Ammon's horn (tissue), 1 donor: ENCODE results near the gene TGFBR1.
A peak's percentile ranks its signal among the peaks of the same experiment; 100 is the strongest.
"Not testable (repeated sequence)": the region's sequence is repeated elsewhere in the genome, so short reads cannot be mapped to it uniquely, and the experiment has no call there.

Experiments used
- DNase-seq: peaks from one replicate; pipeline ENCODE4 v3.0.0-alpha.2; 2016; ENCODE audit warnings: low spot score

The TGFBR1 gene

GRCh38 chr9:99189887-99190596, 85.1 kb downstream of the TGFBR1 start:
- DNase-seq, result no peak

- DNase-seq, result no peak
These were observed 85.8 kb downstream of the TGFBR1 start for GRCh38 chr9:99190597-99191283.

DNA sequence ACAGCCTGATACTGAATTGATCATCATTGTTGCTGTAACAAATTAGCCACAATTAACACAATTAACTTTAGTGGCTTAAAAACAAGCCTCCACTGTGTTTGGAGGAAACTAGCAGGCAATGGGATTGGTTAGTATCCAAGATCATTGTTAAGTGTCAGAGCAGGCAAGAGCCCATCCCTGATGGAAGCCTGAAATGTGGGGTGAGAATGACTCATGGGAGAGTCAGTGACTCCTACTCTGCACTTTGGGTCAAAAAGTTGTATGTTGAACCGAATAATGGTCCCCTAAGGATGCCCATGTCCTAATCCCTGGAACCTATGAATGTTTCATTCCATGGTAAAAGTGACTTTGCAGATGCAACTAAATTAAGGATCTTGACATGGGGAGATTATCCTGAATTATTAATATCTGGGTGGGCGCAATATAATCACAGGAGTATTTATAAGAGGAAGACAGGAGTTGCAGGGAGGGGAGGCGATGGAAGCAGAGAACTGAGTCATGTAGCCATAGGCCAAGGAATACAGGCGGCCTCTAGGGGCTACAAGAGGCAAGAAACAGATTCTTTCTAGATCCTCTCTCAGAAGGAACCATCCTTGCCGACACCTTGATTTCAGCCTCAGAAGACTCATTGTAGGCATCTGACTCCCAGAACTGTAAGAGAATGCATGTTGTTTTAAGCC, 88.0 kb downstream of the TGFBR1 start:
- no peak for DNase-seq

DNA sequence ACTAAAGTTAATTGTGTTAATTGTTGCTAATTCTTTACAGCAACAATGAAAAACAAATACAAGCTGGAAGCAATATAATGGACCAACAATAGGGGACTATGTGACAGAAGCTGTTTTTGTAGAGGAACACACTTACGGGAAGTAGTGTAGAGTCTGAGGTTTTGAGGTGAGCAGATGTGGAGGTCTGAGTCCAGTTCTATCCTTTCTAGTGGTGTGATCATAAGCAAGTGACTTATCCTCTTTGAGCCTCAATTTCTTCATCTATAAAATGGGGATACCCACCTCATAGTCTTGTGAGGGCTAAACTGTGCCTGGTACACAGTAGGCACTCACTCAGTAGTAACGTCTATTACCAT, 88.5 kb downstream of the TGFBR1 start:
- DNase-seq, result no peak

- DNase-seq, result not testable (repeated sequence)
These were observed 91.6 kb downstream of the TGFBR1 start for GRCh38 chr9:99196484-99196883.

DNA sequence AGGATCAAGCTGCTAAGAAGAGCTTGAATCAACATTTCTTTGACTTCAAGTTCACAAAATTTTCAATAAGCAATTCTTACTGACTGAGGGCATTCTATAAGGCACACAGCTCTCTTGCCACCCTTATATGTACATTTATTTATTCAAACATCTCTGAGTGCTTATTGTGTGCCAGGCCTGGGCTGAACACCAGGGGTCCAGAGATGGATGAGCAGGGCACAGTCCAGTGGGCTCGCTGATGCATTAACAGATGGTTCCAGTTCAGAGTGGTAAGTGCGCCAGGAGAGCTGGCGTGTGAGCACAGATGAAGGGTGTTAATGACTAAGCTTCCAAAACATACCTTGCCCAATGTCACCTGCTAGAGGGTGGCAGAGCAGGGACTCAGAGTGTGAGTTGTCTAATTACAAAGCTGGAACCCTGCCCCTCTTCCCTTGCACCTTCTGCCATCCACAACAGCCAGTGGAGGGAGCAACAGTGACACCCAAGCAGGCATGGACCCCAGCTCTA, 92.3 kb downstream of the TGFBR1 start:
- no peak for DNase-seq

GRCh38 chr9:99197987-99198386, 93.1 kb downstream of the TGFBR1 start:
- DNase-seq, result peak; percentile 32

GRCh38 chr9:99199938-99200539, 95.1 kb downstream of the TGFBR1 start:
- DNase-seq, result no peak

GRCh38 chr9:99201603-99202002, 96.7 kb downstream of the TGFBR1 start:
- DNase-seq, result no peak
